ENCODE data around the gene ARID1A.

DNA sequence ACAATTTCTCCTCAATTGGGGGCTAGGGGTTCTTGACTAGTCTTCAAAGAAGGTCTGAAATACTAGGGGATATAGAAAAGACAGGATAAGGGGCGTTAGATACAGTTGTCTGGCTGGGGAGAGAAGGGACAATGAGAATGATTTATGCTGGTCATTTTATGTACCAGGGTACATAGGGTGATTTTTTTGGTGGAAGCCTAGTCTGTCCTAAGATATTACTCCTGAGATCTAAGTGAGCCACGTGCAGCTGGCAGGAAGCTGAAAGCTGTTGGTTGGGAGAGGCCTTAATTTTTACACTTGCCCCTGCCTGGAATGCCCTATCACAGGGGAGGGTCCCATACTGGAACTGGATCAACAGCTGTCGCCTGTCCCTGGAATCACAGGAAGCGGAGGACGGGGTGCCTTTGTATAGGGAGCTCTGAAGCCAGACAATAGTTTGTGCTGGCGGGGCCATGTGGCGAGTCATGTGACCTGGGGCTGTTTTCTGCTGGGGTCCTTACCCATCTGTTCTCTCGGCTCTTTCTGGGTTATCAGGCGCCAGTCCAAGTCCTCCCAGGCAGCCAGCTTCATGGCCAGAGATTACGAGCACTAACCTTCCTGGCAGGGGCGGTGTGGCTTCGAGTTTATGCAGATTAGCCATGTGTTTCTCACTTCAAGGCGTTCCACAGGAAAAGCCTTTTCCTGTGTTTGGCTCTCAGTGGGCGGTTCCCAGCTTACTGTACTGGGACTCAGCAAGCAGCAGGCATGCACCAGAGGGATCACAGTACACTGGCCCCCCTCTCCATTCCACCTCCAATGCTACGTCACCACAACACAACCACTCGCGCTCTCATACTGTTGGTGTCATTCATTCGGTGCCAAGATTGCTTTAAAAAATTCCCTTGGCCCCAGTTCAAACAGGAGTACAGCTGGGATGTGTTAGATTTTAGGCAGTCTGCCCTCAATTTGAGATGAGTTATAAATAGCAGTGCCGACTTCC, 27.5 kb downstream of the ARID1A start:
- TF ChIP-seq, protein P1, sequence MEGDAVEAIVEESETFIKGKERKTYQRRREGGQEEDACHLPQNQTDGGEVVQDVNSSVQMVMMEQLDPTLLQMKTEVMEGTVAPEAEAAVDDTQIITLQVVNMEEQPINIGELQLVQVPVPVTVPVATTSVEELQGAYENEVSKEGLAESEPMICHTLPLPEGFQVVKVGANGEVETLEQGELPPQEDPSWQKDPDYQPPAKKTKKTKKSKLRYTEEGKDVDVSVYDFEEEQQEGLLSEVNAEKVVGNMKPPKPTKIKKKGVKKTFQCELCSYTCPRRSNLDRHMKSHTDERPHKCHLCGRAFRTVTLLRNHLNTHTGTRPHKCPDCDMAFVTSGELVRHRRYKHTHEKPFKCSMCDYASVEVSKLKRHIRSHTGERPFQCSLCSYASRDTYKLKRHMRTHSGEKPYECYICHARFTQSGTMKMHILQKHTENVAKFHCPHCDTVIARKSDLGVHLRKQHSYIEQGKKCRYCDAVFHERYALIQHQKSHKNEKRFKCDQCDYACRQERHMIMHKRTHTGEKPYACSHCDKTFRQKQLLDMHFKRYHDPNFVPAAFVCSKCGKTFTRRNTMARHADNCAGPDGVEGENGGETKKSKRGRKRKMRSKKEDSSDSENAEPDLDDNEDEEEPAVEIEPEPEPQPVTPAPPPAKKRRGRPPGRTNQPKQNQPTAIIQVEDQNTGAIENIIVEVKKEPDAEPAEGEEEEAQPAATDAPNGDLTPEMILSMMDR (conservative IDR thresholded peaks at IDR 0.05 in 1 of 2, IDR thresholded peaks at IDR 0.05 in 1 of 2; ENCODE audit: extremely low read depth in 1 of 2, insufficient read depth in 1 of 2, low read depth in 1 of 2, low read length in 2 of 2) = no peak
- no peak for TF ChIP-seq EZH2 (IDR thresholded peaks at IDR 0.05; ENCODE audit: borderline replicate concordance, low read length)
